ENCODE data around the gene FOXN1. TPM values are rescaled to one million over a fixed set of nuclear protein-coding genes. Genes with fewer than 3 reads are reported as not detected.

Gene FOXN1
- polyA plus RNA-seq, 1 of the 3 experiments (the other 2 are of a cell fraction): not detected

DNA sequence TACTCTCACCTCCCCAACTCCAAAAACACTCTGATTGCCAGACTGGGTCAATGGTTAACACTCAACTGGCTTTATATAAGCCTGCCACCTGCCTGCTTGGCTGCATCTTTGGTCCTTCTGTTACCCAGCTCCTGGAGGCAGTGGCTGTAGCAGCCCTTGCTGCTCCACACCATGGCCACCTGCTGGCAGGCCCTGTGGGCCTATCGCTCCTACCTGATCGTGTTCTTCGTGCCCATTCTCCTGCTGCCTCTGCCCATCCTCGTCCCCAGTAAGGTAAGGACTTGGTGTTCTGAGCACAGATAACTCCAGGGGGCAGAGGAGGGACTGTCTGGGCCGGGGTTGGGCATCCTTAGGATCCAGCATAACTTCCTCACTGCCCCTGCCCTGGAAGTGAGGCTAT, 32.6 kb upstream of the FOXN1 start, which contains the start of gene SLC13A2:
Gene SLC13A2, plus strand, starts transcription at position 103 of the 400 bp plus-strand sequence. Its CDS starts 69 bp downstream, at position 172.
- no peak within 1 kb of the TSS for H3K4me2 ChIP-seq
- POLR2A ChIA-PET: no interaction called here

DNA sequence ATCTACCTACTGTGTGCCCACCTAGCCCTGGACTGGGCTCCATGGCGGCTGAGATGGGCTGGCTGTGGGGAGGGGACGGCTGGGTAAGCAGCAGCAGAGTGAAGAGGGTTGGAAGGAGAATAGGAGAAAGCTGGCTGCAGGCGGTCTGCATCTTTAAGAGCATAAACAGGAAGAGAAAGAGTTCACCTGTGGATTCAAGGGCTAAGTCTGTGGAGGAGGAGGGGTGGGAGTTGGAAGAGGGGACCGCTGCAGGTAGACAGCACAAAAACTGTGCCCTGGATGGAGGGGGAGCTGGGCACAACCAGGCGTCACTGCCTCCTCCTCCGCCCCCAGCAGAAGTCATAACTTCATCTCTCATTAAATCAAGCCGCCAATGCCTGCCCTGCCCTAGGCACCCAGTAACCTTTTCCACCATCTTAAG, 32.0 kb upstream of the FOXN1 start:
- Histone ChIP-seq H3K27ac (ENCODE audit: low read depth in 2 of 2, low read length in 1 of 2) (no peak overlapping the region), H3F3A (replicated peaks; ENCODE audit: insufficient read depth) (no peaks in the 10 kb centered on the region), H3K9me2 (no peaks in the 10 kb centered on the region), H3K4me3 (ENCODE audit: low read depth in 2 of 2, low read length in 1 of 2) (no peak overlapping the region), H3K4me1 (ENCODE audit: control insufficient read depth in 1 of 2, insufficient read depth in 2 of 2, low read depth in 1 of 2, low read length in 1 of 2) (peaks cover 0 to 2% of the 10 kb centered on the region in 2 experiments; a peak in 1 of 4 replicates), H2AFZ (ENCODE audit: low read depth) (no peak overlapping the region), H3K79me2 (ENCODE audit: insufficient read depth) (no peaks in the 10 kb centered on the region), H3K36me3 (replicated peaks in 1 of 2; ENCODE audit: control insufficient read depth in 1 of 2, insufficient read depth in 2 of 2, low read length in 1 of 2) (no peaks in the 10 kb centered on the region), H3K4me2 (no peak overlapping the region), H4K20me1 (ENCODE audit: insufficient read depth) (no peaks in the 10 kb centered on the region), H3K9ac (no peak overlapping the region), H3K9me3 (no peaks in the 10 kb centered on the region), H3K27me3 (ENCODE audit: insufficient read depth) (0 out of 2 replicates have a peak, but pooled peaks cover 10% of the 10 kb centered on the region)
- DNase-seq: no peak
- 66% methylated on average over 7 of the region's 7 CpGs for WGBS (ENCODE audit: low lambda C conversion rate)
- POLR2A ChIA-PET: no interaction called here
- CTCF ChIA-PET: no interaction called here
- TF ChIP-seq MXI1 (IDR thresholded peaks at IDR 0.05; ENCODE audit: low read depth, low read length) (no peak), RFX5 (IDR thresholded peaks at IDR 0.05; ENCODE audit: low read length) (no peak), EP300 (IDR thresholded peaks at IDR 0.05; ENCODE audit: borderline replicate concordance in 1 of 2, low read depth in 1 of 2, low read length in 1 of 2) (no peak), RXRA (IDR thresholded peaks at IDR 0.05; ENCODE audit: borderline replicate concordance, low read depth) (no peak), SMC3 (IDR thresholded peaks at IDR 0.05; ENCODE audit: low read depth, low read length) (no peak), CHD2 (IDR thresholded peaks at IDR 0.05; ENCODE audit: low read length, partially characterized antibody) (no peak), GABPA (IDR thresholded peaks at IDR 0.05; ENCODE audit: low read depth) (no peak)
- TF ChIP-seq, protein P1, sequence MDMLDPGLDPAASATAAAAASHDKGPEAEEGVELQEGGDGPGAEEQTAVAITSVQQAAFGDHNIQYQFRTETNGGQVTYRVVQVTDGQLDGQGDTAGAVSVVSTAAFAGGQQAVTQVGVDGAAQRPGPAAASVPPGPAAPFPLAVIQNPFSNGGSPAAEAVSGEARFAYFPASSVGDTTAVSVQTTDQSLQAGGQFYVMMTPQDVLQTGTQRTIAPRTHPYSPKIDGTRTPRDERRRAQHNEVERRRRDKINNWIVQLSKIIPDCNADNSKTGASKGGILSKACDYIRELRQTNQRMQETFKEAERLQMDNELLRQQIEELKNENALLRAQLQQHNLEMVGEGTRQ (IDR thresholded peaks at IDR 0.05; ENCODE audit: borderline replicate concordance, low read depth, low read length): no peak
- TF ChIP-seq, protein P2, sequence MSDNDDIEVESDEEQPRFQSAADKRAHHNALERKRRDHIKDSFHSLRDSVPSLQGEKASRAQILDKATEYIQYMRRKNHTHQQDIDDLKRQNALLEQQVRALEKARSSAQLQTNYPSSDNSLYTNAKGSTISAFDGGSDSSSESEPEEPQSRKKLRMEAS (IDR thresholded peaks at IDR 0.05; ENCODE audit: low read depth): no peak
- TF ChIP-seq, protein P3, sequence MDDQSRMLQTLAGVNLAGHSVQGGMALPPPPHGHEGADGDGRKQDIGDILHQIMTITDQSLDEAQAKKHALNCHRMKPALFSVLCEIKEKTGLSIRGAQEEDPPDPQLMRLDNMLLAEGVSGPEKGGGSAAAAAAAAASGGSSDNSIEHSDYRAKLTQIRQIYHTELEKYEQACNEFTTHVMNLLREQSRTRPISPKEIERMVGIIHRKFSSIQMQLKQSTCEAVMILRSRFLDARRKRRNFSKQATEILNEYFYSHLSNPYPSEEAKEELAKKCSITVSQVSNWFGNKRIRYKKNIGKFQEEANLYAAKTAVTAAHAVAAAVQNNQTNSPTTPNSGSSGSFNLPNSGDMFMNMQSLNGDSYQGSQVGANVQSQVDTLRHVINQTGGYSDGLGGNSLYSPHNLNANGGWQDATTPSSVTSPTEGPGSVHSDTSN (IDR thresholded peaks at IDR 0.05): no peak
- TF ChIP-seq, protein P4, sequence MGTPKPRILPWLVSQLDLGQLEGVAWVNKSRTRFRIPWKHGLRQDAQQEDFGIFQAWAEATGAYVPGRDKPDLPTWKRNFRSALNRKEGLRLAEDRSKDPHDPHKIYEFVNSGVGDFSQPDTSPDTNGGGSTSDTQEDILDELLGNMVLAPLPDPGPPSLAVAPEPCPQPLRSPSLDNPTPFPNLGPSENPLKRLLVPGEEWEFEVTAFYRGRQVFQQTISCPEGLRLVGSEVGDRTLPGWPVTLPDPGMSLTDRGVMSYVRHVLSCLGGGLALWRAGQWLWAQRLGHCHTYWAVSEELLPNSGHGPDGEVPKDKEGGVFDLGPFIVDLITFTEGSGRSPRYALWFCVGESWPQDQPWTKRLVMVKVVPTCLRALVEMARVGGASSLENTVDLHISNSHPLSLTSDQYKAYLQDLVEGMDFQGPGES (IDR thresholded peaks at IDR 0.05; ENCODE audit: low read depth, low read length): no peak

More for the DNA sequence above, 32.6 kb upstream of the FOXN1 start, which contains the start of gene SLC13A2:
- H3K9ac ChIP-seq: no peak within 1 kb of the TSS
- H2AFZ ChIP-seq (ENCODE audit: low read depth): no peak within 1 kb of the TSS
- no peaks in the 10 kb centered on the region for H3K36me3 ChIP-seq (replicated peaks in 1 of 2; ENCODE audit: control insufficient read depth in 1 of 2, insufficient read depth in 2 of 2, low read length in 1 of 2)
- H3F3A ChIP-seq (replicated peaks; ENCODE audit: insufficient read depth): no peaks in the 10 kb centered on the region
- WGBS (ENCODE audit: low lambda C conversion rate): 72% methylated on average over 5 of the region's 5 CpGs
- no peaks in the 10 kb centered on the region for H3K79me2 ChIP-seq (ENCODE audit: insufficient read depth)
- no peaks in the 10 kb centered on the region for H3K9me2 ChIP-seq
- no peak for TF ChIP-seq YY1 (IDR thresholded peaks at IDR 0.05; ENCODE audit: low read depth)
- no peak for TF ChIP-seq TEAD4 (IDR thresholded peaks at IDR 0.05; ENCODE audit: borderline replicate concordance, insufficient read depth)
- TF ChIP-seq SIN3A (IDR thresholded peaks at IDR 0.05; ENCODE audit: borderline replicate concordance, low read depth, low read length): no peak
- TF ChIP-seq RXRA (IDR thresholded peaks at IDR 0.05; ENCODE audit: borderline replicate concordance, low read depth): no peak
- TF ChIP-seq, protein P1 (IDR thresholded peaks at IDR 0.05; ENCODE audit: borderline replicate concordance, low read depth, low read length): no peak
- TF ChIP-seq POLR2AphosphoS5 (IDR thresholded peaks at IDR 0.05; ENCODE audit: low read depth, low read length): no peak
- no peak for TF ChIP-seq MEF2A (IDR thresholded peaks at IDR 0.05; ENCODE audit: borderline replicate concordance, low read depth)
- TF ChIP-seq FOXM1 (IDR thresholded peaks at IDR 0.05; ENCODE audit: low read depth): no peak
- TF ChIP-seq, protein P5, sequence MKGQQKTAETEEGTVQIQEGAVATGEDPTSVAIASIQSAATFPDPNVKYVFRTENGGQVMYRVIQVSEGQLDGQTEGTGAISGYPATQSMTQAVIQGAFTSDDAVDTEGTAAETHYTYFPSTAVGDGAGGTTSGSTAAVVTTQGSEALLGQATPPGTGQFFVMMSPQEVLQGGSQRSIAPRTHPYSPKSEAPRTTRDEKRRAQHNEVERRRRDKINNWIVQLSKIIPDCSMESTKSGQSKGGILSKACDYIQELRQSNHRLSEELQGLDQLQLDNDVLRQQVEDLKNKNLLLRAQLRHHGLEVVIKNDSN (IDR thresholded peaks at IDR 0.05; ENCODE audit: borderline replicate concordance, low read depth): no peak
- TF ChIP-seq TCF12 (IDR thresholded peaks at IDR 0.05): no peak
- no peak for TF ChIP-seq RCOR1 (IDR thresholded peaks at IDR 0.05; ENCODE audit: low read length)
- TF ChIP-seq, protein P6, sequence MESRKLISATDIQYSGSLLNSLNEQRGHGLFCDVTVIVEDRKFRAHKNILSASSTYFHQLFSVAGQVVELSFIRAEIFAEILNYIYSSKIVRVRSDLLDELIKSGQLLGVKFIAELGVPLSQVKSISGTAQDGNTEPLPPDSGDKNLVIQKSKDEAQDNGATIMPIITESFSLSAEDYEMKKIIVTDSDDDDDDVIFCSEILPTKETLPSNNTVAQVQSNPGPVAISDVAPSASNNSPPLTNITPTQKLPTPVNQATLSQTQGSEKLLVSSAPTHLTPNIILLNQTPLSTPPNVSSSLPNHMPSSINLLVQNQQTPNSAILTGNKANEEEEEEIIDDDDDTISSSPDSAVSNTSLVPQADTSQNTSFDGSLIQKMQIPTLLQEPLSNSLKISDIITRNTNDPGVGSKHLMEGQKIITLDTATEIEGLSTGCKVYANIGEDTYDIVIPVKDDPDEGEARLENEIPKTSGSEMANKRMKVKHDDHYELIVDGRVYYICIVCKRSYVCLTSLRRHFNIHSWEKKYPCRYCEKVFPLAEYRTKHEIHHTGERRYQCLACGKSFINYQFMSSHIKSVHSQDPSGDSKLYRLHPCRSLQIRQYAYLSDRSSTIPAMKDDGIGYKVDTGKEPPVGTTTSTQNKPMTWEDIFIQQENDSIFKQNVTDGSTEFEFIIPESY (IDR thresholded peaks at IDR 0.05; ENCODE audit: borderline replicate concordance, low read depth): no peak
- no peak for TF ChIP-seq NFIC (IDR thresholded peaks at IDR 0.05; ENCODE audit: borderline replicate concordance)
- TF ChIP-seq MXI1 (IDR thresholded peaks at IDR 0.05; ENCODE audit: low read depth, low read length): no peak
- no peak for TF ChIP-seq CHD2 (IDR thresholded peaks at IDR 0.05; ENCODE audit: low read length, partially characterized antibody)
- DNase-seq: no peak
- no peak within 1 kb of the TSS for H3K4me3 ChIP-seq (ENCODE audit: low read depth in 2 of 2, low read length in 1 of 2)
- no peak within 1 kb of the TSS for H3K27ac ChIP-seq (ENCODE audit: low read depth in 2 of 2, low read length in 1 of 2)
- CTCF ChIA-PET: no interaction called here
- 0 out of 2 replicates have a peak, but pooled peaks cover 15% of the 10 kb centered on the region for H3K27me3 ChIP-seq (ENCODE audit: insufficient read depth)
- H3K4me1 ChIP-seq (ENCODE audit: control insufficient read depth in 1 of 2, insufficient read depth in 2 of 2, low read depth in 1 of 2, low read length in 1 of 2): peaks cover 0 to 2% of the 10 kb centered on the region in 2 experiments; a peak in 1 of 4 replicates
- H3K9me3 ChIP-seq: no peaks in the 10 kb centered on the region
- H4K20me1 ChIP-seq (ENCODE audit: insufficient read depth): no peaks in the 10 kb centered on the region
